GM23338 (cell line): ENCODE results near the gene OR2F1.

Experiments
- CTCF ChIP-seq, 2 experiments: fragments of 200-600 bp in 1 of 2; sonication (generic) in 1 of 2; conservative IDR thresholded peaks; 2 replicates each; pipeline versions ENCODE4 v1.5.1 to v1.6.1; 2016 to 2017; ENCODE audit warnings: antibody characterized with exemption in 2 of 2, low read depth in 2 of 2, mild to moderate bottlenecking in 2 of 2, moderate library complexity in 1 of 2
- EZH2 ChIP-seq: fragments of 200-600 bp; sonication (generic); IDR thresholded peaks from one replicate; pipeline ENCODE4 v1.8.0; 2017; ENCODE audit warnings: antibody characterized with exemption, mild to moderate bottlenecking, low read depth; ENCODE audit not compliant: unreplicated experiment
- EZH2phosphoT487 ChIP-seq: fragments of 200-600 bp; sonication (generic); IDR thresholded peaks from one replicate; pipeline ENCODE4 v1.8.1; 2018; ENCODE audit warnings: antibody characterized with exemption; ENCODE audit not compliant: unreplicated experiment
- JUNB ChIP-seq: IDR thresholded peaks from one replicate; pipeline ENCODE4 v1.6.1; 2016; ENCODE audit warnings: antibody characterized with exemption; ENCODE audit not compliant: unreplicated experiment
- POLR2AphosphoS5 ChIP-seq: IDR thresholded peaks from 2 replicates; pipeline ENCODE4 v1.6.1; 2016; ENCODE audit warnings: antibody characterized with exemption, low read depth
- STAT1 ChIP-seq: IDR thresholded peaks from one replicate; pipeline ENCODE4 v1.6.1; 2016; ENCODE audit warnings: antibody characterized with exemption; ENCODE audit not compliant: unreplicated experiment
- ZNF114 ChIP-seq: fragments of 250-450 bp; sonication (Bioruptor Pico); IDR thresholded peaks from 2 replicates; pipeline ENCODE4 v1.5.0; 2020; ENCODE audit warnings: mild to moderate bottlenecking, moderate library complexity
- TF ChIP-seq, protein P1 (sequence below): IDR thresholded peaks from one replicate; pipeline ENCODE4 v1.6.1; 2018; ENCODE audit warnings: antibody characterized with exemption; ENCODE audit not compliant: unreplicated experiment
- TF ChIP-seq, protein P2 (sequence below): fragments of 250-450 bp; sonication (Bioruptor Pico); IDR thresholded peaks from 2 replicates; pipeline ENCODE4 v1.5.0; 2020; ENCODE audit warnings: mild to moderate bottlenecking, moderate library complexity

DNA sequence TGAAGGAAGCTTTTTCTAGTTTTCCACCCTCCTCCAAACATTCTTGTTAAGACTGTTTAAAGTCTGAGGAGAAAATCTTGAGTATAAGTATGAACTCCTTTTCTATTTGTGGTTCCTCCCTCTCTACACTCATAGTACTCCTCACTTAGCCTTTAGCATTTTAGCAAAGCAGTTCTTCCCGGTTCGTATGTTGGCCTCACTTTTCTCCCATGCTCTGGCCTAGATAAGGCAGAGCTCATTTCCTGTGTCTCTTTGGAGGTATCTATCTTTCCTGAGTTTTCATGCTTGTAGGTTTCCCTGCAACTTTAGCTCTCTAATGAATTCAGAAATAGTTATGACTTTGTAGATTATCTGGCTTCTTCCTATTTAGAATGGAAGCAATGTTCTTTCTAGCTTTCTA is 5.9 kb upstream of the OR2F1 start:
- TF ChIP-seq POLR2AphosphoS5 (no peak), CTCF (conservative IDR thresholded peaks at IDR 0.05; ENCODE audit: low read depth in 2 of 2) (no peak), EZH2 (no peak), STAT1 (no peak), JUNB (no peak), ZNF114 (no peak), EZH2phosphoT487 (no peak)
- TF ChIP-seq, protein P1, sequence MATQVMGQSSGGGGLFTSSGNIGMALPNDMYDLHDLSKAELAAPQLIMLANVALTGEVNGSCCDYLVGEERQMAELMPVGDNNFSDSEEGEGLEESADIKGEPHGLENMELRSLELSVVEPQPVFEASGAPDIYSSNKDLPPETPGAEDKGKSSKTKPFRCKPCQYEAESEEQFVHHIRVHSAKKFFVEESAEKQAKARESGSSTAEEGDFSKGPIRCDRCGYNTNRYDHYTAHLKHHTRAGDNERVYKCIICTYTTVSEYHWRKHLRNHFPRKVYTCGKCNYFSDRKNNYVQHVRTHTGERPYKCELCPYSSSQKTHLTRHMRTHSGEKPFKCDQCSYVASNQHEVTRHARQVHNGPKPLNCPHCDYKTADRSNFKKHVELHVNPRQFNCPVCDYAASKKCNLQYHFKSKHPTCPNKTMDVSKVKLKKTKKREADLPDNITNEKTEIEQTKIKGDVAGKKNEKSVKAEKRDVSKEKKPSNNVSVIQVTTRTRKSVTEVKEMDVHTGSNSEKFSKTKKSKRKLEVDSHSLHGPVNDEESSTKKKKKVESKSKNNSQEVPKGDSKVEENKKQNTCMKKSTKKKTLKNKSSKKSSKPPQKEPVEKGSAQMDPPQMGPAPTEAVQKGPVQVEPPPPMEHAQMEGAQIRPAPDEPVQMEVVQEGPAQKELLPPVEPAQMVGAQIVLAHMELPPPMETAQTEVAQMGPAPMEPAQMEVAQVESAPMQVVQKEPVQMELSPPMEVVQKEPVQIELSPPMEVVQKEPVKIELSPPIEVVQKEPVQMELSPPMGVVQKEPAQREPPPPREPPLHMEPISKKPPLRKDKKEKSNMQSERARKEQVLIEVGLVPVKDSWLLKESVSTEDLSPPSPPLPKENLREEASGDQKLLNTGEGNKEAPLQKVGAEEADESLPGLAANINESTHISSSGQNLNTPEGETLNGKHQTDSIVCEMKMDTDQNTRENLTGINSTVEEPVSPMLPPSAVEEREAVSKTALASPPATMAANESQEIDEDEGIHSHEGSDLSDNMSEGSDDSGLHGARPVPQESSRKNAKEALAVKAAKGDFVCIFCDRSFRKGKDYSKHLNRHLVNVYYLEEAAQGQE, result no peak
- TF ChIP-seq, protein P2, sequence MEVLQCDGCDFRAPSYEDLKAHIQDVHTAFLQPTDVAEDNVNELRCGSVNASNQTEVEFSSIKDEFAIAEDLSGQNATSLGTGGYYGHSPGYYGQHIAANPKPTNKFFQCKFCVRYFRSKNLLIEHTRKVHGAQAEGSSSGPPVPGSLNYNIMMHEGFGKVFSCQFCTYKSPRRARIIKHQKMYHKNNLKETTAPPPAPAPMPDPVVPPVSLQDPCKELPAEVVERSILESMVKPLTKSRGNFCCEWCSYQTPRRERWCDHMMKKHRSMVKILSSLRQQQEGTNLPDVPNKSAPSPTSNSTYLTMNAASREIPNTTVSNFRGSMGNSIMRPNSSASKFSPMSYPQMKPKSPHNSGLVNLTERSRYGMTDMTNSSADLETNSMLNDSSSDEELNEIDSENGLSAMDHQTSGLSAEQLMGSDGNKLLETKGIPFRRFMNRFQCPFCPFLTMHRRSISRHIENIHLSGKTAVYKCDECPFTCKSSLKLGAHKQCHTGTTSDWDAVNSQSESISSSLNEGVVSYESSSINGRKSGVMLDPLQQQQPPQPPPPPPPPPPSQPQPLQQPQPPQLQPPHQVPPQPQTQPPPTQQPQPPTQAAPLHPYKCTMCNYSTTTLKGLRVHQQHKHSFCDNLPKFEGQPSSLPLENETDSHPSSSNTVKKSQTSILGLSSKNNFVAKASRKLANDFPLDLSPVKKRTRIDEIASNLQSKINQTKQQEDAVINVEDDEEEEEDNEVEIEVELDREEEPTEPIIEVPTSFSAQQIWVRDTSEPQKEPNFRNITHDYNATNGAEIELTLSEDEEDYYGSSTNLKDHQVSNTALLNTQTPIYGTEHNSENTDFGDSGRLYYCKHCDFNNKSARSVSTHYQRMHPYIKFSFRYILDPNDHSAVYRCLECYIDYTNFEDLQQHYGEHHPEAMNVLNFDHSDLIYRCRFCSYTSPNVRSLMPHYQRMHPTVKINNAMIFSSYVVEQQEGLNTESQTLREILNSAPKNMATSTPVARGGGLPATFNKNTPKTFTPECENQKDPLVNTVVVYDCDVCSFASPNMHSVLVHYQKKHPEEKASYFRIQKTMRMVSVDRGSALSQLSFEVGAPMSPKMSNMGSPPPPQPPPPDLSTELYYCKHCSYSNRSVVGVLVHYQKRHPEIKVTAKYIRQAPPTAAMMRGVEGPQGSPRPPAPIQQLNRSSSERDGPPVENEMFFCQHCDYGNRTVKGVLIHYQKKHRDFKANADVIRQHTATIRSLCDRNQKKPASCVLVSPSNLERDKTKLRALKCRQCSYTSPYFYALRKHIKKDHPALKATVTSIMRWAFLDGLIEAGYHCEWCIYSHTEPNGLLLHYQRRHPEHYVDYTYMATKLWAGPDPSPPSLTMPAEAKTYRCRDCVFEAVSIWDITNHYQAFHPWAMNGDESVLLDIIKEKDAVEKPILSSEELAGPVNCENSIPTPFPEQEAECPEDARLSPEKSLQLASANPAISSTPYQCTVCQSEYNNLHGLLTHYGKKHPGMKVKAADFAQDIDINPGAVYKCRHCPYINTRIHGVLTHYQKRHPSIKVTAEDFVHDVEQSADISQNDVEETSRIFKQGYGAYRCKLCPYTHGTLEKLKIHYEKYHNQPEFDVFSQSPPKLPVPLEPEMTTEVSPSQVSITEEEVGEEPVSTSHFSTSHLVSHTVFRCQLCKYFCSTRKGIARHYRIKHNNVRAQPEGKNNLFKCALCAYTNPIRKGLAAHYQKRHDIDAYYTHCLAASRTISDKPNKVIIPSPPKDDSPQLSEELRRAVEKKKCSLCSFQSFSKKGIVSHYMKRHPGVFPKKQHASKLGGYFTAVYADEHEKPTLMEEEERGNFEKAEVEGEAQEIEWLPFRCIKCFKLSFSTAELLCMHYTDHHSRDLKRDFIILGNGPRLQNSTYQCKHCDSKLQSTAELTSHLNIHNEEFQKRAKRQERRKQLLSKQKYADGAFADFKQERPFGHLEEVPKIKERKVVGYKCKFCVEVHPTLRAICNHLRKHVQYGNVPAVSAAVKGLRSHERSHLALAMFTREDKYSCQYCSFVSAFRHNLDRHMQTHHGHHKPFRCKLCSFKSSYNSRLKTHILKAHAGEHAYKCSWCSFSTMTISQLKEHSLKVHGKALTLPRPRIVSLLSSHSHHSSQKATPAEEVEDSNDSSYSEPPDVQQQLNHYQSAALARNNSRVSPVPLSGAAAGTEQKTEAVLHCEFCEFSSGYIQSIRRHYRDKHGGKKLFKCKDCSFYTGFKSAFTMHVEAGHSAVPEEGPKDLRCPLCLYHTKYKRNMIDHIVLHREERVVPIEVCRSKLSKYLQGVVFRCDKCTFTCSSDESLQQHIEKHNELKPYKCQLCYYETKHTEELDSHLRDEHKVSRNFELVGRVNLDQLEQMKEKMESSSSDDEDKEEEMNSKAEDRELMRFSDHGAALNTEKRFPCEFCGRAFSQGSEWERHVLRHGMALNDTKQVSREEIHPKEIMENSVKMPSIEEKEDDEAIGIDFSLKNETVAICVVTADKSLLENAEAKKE (CRISPR knock-in tag), result no peak
